K562 (cell line): ENCODE data around the gene MTFR2. TPM values are rescaled to one million over a fixed set of nuclear protein-coding genes. Genes with fewer than 3 reads are reported as not detected.

Experiments
- ATAC-seq: fragments of 200-7000 bp; cut with Tn5 transposase; 3 replicates; pipeline ENCODE4 v1.9.1; 2020; ENCODE audit warnings: moderate library complexity
- BruUV-seq: library from RNA; stranded (reverse); fragments of 400-500 nt; replicated peaks from 2 replicates; lab custom pipeline; 2021; lab: Mats Ljungman, UMichigan
- CTCF ChIA-PET: fragments of 300-600 bp; formaldehyde crosslinking; extraction: SDS; loops from one replicate; lab custom pipeline; 2021; ENCODE audit warnings: low intra/inter-chr PET ratio; lab: Yijun Ruan, JAX
- POLR2A ChIA-PET: fragments of 300-600, 350-650 bp; sonication (Branson Sonifier 250); formaldehyde crosslinking; extraction: SDS; loops from one replicate; lab custom pipeline; 2021; ENCODE audit warnings: antibody characterized with exemption, inconsistent platforms; lab: Yijun Ruan, JAX
- DNase-seq, 4 experiments: peaks; one replicate each; pipeline versions ENCODE4 v3.0.0 to v3.0.0-alpha.2; 2011 to 2018; ENCODE audit warnings: low spot score in 3 of 4, mixed read lengths in 3 of 4; ENCODE audit errors: extremely low read depth in 1 of 4
- FAIRE-seq: peaks from 2 replicates; lab custom pipeline; 2011; peaks lifted over from hg19 to GRCh38; lab: Jason Lieb, UNC
- H2AFZ ChIP-seq: 2 replicates; pipeline ENCODE4 v1.6.0; 2011; ENCODE audit warnings: low read depth, low read length, control low read depth, inconsistent platforms
- H3K27ac ChIP-seq: fragments of 200-600 bp; 3 replicates; pipeline ENCODE4 v1.8.0; 2011; ENCODE audit warnings: low read depth, mild to moderate bottlenecking, control low read depth, inconsistent platforms, low read length, moderate library complexity, mixed read lengths; ENCODE audit errors: extremely low read depth
- H3K27me3 ChIP-seq, 2 experiments: fragments of 300-600 bp in 1 of 2; 2 replicates in 1 of 2; 3 replicates in 1 of 2; pipeline versions ENCODE4 v1.6.0 to v1.8.0; 2011; ENCODE audit warnings: inconsistent platforms in 2 of 2, low read length in 2 of 2, mild to moderate bottlenecking in 1 of 2, mixed read lengths in 1 of 2, moderate library complexity in 1 of 2; ENCODE audit not compliant: control insufficient read depth in 2 of 2, insufficient read depth in 2 of 2
- H3K36me3 ChIP-seq: fragments of 300-600 bp; 3 replicates; pipeline ENCODE4 v1.8.0; 2011; ENCODE audit warnings: mild to moderate bottlenecking, low read length, inconsistent platforms; ENCODE audit not compliant: control insufficient read depth, insufficient read depth
- H3K4me1 ChIP-seq, 2 experiments: fragments of 200-600 bp in 1 of 2; replicated peaks in 1 of 2; 2 replicates in 1 of 2; 3 replicates in 1 of 2; pipeline versions ENCODE4 v1.5.1 to v1.8.0; 2011; ENCODE audit warnings: inconsistent platforms in 2 of 2, low read length in 2 of 2, mild to moderate bottlenecking in 1 of 2, mixed read lengths in 1 of 2, moderate library complexity in 1 of 2; ENCODE audit not compliant: control insufficient read depth in 2 of 2, insufficient read depth in 2 of 2
- H3K4me2 ChIP-seq: 2 replicates; pipeline ENCODE4 v1.6.1; 2011; ENCODE audit warnings: low read length, control low read depth, inconsistent platforms, mixed read lengths; ENCODE audit not compliant: insufficient read depth
- H3K4me3 ChIP-seq: fragments of 200-600 bp; sonication (generic), shearing (Covaris generic); 2 replicates; pipeline ENCODE4 v1.5.1; 2016; ENCODE audit warnings: control low read depth, inconsistent platforms
- H3K79me2 ChIP-seq: fragments of 200-600 bp; 3 replicates; pipeline ENCODE4 v1.8.0; 2011; ENCODE audit warnings: low read length, inconsistent platforms; ENCODE audit not compliant: control insufficient read depth, insufficient read depth
- H3K9ac ChIP-seq, 2 experiments: 2 replicates each; pipeline versions ENCODE4 v1.6.0 to v1.6.1; 2011; ENCODE audit warnings: low read depth in 2 of 2, low read length in 2 of 2, control low read depth in 1 of 2, inconsistent platforms in 1 of 2, mild to moderate bottlenecking in 1 of 2, mixed read lengths in 1 of 2; ENCODE audit not compliant: insufficient read depth in 1 of 2
- H3K9me1 ChIP-seq: one replicate; pipeline ENCODE4 v1.6.0; 2011; ENCODE audit warnings: inconsistent platforms, mild to moderate bottlenecking, low read length, moderate library complexity; ENCODE audit not compliant: control insufficient read depth, insufficient read depth
- H3K9me3 ChIP-seq: replicated peaks from 2 replicates; pipeline ENCODE4 v1.5.1; 2011; ENCODE audit warnings: low read depth, low read length, inconsistent platforms; ENCODE audit not compliant: control insufficient read depth, insufficient read depth
- H4K20me1 ChIP-seq: replicated peaks from 2 replicates; pipeline ENCODE4 v1.6.1; 2011; ENCODE audit warnings: low read length, inconsistent platforms, mixed read lengths; ENCODE audit not compliant: control insufficient read depth, insufficient read depth
- CSDE1 ChIP-seq, 2 experiments: fragments of 450-650 bp; IDR thresholded peaks; 2 replicates each; pipeline ENCODE4 v1.6.1; 2016; ENCODE audit warnings: mild to moderate bottlenecking in 1 of 2
- ERF ChIP-seq: fragments of 450-650 bp; formaldehyde crosslinking; IDR thresholded peaks from 2 replicates; pipeline ENCODE4 v1.4.0; 2020; ENCODE audit warnings: mild to moderate bottlenecking, mixed read lengths
- POLR2G ChIP-seq: fragments of 200-400 bp; formaldehyde crosslinking; IDR thresholded peaks from 2 replicates; pipeline ENCODE4 v1.6.1; 2017; ENCODE audit warnings: low read depth, mild to moderate bottlenecking, antibody characterized with exemption, low read length, moderate library complexity
- RBM39 ChIP-seq: fragments of 200-400 bp; formaldehyde crosslinking; optimal IDR thresholded peaks from 2 replicates; pipeline ENCODE3; 2018; ENCODE audit warnings: low read depth, low read length
- SMARCB1 ChIP-seq: IDR thresholded peaks from 2 replicates; pipeline ENCODE4 v1.6.1; 2011; ENCODE audit warnings: improper control_type of control experiment, low read depth; ENCODE audit not compliant: insufficient read length
- SNRNP70 ChIP-seq: fragments of 200-400 bp; formaldehyde crosslinking; optimal IDR thresholded peaks from 2 replicates; pipeline ENCODE3; 2017; ENCODE audit warnings: low read depth, low read length
- SPI1 ChIP-seq: IDR thresholded peaks from 2 replicates; pipeline ENCODE4 v1.6.1; 2011; ENCODE audit warnings: low read depth, low read length, control low read depth, borderline replicate concordance
- TGIF2 ChIP-seq: sonication (generic); formaldehyde crosslinking; IDR thresholded peaks from 2 replicates; pipeline ENCODE4 v1.8.1; 2022; ENCODE audit warnings: mild to moderate bottlenecking, missing genetic modification reagents, moderate library complexity
- TRIM25 ChIP-seq: fragments of 450-650 bp; IDR thresholded peaks from 2 replicates; pipeline ENCODE4 v1.7.0; 2016; ENCODE audit warnings: borderline replicate concordance
- ZNF408 ChIP-seq: fragments of 250-450 bp; sonication (Bioruptor Pico); IDR thresholded peaks from 2 replicates; pipeline ENCODE4 v1.4.0; 2020; ENCODE audit warnings: low read depth, mild to moderate bottlenecking, moderate library complexity
- ZZZ3 ChIP-seq: fragments of 450-650 bp; IDR thresholded peaks from 2 replicates; pipeline ENCODE4 v1.6.1; 2016; ENCODE audit warnings: antibody characterized with exemption, mild to moderate bottlenecking, moderate library complexity
- WGBS: fragments of 100-300 bp; shearing (Covaris generic); methylation state at CpG from one replicate; pipeline ENCODE4 v1.1.6; 2016; ENCODE audit warnings: low coverage, mixed read lengths; ENCODE audit not compliant: insufficient coverage; ENCODE audit errors: missing lambda C conversion rate; 5-methylcytosine and 5-hydroxymethylcytosine counted together
- in situ Hi-C: fragments of 300-500 bp; cut with MboI; formaldehyde crosslinking; loops from 4 replicates; pipeline ENCODE4 v1.15.0; 2018; ENCODE audit warnings: inconsistent platforms, mixed read lengths
- intact Hi-C: fragments of 100-400 bp; cut with micrococcal nuclease; formaldehyde crosslinking; loops from 2 replicates; pipeline ENCODE4 v1.14.2; 2022
- polyA plus RNA-seq, 8 experiments: library from polyadenylated mRNA; depleted of rRNA in 4 of 8; stranded (reverse) in 5 of 8; unstranded in 3 of 8; fragments of >200 nt; fragmentation: Nextera tagmentation in 2 of 8; fragmentation: Illumina TruSeq in 1 of 8; extraction: Ambion mirVana in 2 of 8; extraction: Trizol in 1 of 8; gene quantifications; 2 replicates each; pipeline versions ENCODE4 v1.2.1 to v1.2.3, GENCODE V29; 2011 to 2014; ENCODE audit warnings: inconsistent platforms in 1 of 8, missing spikeins in 1 of 8
- total RNA-seq, 7 experiments: library from RNA; depleted of rRNA in 6 of 7; stranded (reverse); fragments of >200 nt in 6 of 7; fragmentation: Illumina TruSeq in 2 of 7; extraction: Trizol in 2 of 7; gene quantifications; 2 replicates each; pipeline versions ENCODE4 v1.2.1 to v1.2.3, GENCODE V29; 2011 to 2021; ENCODE audit warnings: low replicate concordance in 1 of 7
- TF ChIP-seq, protein P1 (sequence below): fragments of 250-450 bp; sonication (Bioruptor Pico); IDR thresholded peaks from 2 replicates; pipeline ENCODE4 v1.5.0; 2021
- TF ChIP-seq, protein P2 (sequence below): fragments of 450-650 bp; conservative IDR thresholded peaks from 2 replicates; pipeline ENCODE4 v1.6.1; 2016; ENCODE audit warnings: missing genetic modification characterization, low read depth, mild to moderate bottlenecking, missing compliant biosample characterization, moderate library complexity

Gene MTFR2
- total and polyA plus RNA-seq, 9 of the 15 experiments (the other 6 are each of a cell fraction or from before 2014, with no cell fraction given): 10.1 to 63.3 (median 45.9) TPM

DNA sequence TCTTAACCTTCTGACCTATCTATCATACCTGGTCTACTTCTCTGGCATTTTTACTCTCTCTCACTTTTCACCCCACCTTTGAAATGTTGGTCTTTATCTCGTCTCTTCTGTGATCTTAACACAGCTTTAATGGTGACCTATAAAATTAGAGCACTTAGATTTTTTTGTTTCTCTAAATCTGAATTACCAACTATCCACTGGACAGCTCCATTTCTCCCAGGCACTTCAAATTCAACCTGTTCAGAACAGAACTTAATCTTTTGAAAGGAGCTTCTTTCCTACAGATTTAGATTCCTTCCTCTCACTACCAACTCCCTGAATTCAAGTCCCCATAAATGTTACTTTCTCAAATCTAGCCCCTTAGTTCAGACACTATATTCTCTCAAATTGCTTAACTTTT, 15.0 kb upstream of the MTFR2 start:
- Histone ChIP-seq H3K9ac (no peak overlapping the region), H3K4me3 (no peak overlapping the region), H2AFZ (no peak overlapping the region), H3K79me2 (peaks cover 69% of the 10 kb centered on the region), H3K27me3 (no peaks in the 10 kb centered on the region), H3K9me3 (no peaks in the 10 kb centered on the region), H3K4me1 (no peaks in the 10 kb centered on the region)
- no peak for FAIRE-seq
- POLR2A ChIA-PET: interaction anchor here (1.0 to 2.8 kb wide), 5 partner anchors 9 to 22 kb away, joined by 3 to 15 read pairs (median 13); partner anchors contain the start of gene MTFR2
- WGBS: 97% methylated on average over 1 of the region's 1 CpG
- CTCF ChIA-PET: no interaction called here
- intact Hi-C loops: no loop called here
- no peak for DNase-seq
- TF ChIP-seq POLR2G: 0 out of 2 replicates have a peak, but pooled peaks have one; percentile 12
- peak; percentile 22; the same call in 1 of the 2 replicates for TF ChIP-seq ZZZ3
- TF ChIP-seq SNRNP70: no peak
- TF ChIP-seq, protein P1, sequence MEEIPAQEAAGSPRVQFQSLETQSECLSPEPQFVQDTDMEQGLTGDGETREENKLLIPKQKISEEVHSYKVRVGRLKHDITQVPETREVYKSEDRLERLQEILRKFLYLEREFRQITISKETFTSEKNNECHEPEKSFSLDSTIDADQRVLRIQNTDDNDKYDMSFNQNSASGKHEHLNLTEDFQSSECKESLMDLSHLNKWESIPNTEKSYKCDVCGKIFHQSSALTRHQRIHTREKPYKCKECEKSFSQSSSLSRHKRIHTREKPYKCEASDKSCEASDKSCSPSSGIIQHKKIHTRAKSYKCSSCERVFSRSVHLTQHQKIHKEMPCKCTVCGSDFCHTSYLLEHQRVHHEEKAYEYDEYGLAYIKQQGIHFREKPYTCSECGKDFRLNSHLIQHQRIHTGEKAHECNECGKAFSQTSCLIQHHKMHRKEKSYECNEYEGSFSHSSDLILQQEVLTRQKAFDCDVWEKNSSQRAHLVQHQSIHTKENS (CRISPR knock-in tag): no peak
- TF ChIP-seq, protein P2, sequence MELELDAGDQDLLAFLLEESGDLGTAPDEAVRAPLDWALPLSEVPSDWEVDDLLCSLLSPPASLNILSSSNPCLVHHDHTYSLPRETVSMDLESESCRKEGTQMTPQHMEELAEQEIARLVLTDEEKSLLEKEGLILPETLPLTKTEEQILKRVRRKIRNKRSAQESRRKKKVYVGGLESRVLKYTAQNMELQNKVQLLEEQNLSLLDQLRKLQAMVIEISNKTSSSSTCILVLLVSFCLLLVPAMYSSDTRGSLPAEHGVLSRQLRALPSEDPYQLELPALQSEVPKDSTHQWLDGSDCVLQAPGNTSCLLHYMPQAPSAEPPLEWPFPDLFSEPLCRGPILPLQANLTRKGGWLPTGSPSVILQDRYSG (tag): no peak
- TF ChIP-seq RBM39: no peak
- no peak for TF ChIP-seq ERF
- no peak for TF ChIP-seq TRIM25
- TF ChIP-seq ZNF408: no peak
- TF ChIP-seq SMARCB1: no peak
- TF ChIP-seq CSDE1 (IDR thresholded peaks at IDR 0.05): no peak
- no peak for TF ChIP-seq SPI1
- TF ChIP-seq TGIF2 (CRISPR knock-in tag): no peak
- TF ChIP-seq, all 486 proteins: peak for 2
- Histone ChIP-seq H3K9me1 (no peaks in the 10 kb centered on the region), H3K36me3 (peaks cover 100% of the 10 kb centered on the region), H3K27ac (no peak overlapping the region), H3K4me2 (no peak overlapping the region), H4K20me1 (peaks cover 9% of the 10 kb centered on the region)
- no TSS peak for BruUV-seq
- in situ Hi-C loops: no loop called here
- ATAC-seq: no peak; the same call in 2 of the 3 replicates
